Measurements from ENCODE around the gene PJA2. TPM values are rescaled to one million over a fixed set of nuclear protein-coding genes. Genes with fewer than 3 reads are reported as not detected.

PJA2 gene
- total and polyA plus RNA-seq, 9 of the 15 experiments (the other 6 are each of a cell fraction or from before 2014, with no cell fraction given) = 25.1 to 82.1 (median 50.1) TPM

GRCh38 chr5:109408991-109409843 is 557 bp downstream of the PJA2 start (continued):
- TF ChIP-seq ELK3 (CRISPR knock-in tag; IDR thresholded peaks at IDR 0.05) (no peak), PKNOX1 (IDR thresholded peaks at IDR 0.05) (peak; percentile 18; the same call in 1 of the 2 replicates), ZNF263 (CRISPR knock-in tag; IDR thresholded peaks at IDR 0.05; ENCODE audit: borderline replicate concordance) (no peak), CBFB (CRISPR knock-in tag; IDR thresholded peaks at IDR 0.05) (peak; percentile 92), SRSF3 (IDR thresholded peaks at IDR 0.05; ENCODE audit: insufficient read depth, low read length) (no peak), ZNF695 (CRISPR knock-in tag; IDR thresholded peaks at IDR 0.05) (no peak), ZFP36 (IDR thresholded peaks at IDR 0.05; ENCODE audit: low read depth, low read length, partially characterized antibody) (no peak), E2F4 (CRISPR knock-in tag; IDR thresholded peaks at IDR 0.05; ENCODE audit: low read depth) (0 out of 2 replicates have a peak, but pooled peaks have one; percentile 21), ZNF274 (IDR thresholded peaks at IDR 0.05; ENCODE audit: borderline replicate concordance, low read depth, low read length) (no peak), SMC3 (conservative IDR thresholded peaks at IDR 0.05; ENCODE audit: insufficient read depth, low read depth, low read length) (no peak), ZNF518B (CRISPR knock-in tag; IDR thresholded peaks at IDR 0.05) (no peak), ZNF3 (CRISPR knock-in tag; IDR thresholded peaks at IDR 0.05) (no peak), PYGO2 (tag; IDR thresholded peaks at IDR 0.05) (no peak), SPI1 (IDR thresholded peaks at IDR 0.05; ENCODE audit: borderline replicate concordance, low read depth, low read length) (no peak)
- TF ChIP-seq, protein P1, sequence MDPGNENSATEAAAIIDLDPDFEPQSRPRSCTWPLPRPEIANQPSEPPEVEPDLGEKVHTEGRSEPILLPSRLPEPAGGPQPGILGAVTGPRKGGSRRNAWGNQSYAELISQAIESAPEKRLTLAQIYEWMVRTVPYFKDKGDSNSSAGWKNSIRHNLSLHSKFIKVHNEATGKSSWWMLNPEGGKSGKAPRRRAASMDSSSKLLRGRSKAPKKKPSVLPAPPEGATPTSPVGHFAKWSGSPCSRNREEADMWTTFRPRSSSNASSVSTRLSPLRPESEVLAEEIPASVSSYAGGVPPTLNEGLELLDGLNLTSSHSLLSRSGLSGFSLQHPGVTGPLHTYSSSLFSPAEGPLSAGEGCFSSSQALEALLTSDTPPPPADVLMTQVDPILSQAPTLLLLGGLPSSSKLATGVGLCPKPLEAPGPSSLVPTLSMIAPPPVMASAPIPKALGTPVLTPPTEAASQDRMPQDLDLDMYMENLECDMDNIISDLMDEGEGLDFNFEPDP (CRISPR knock-in tag; IDR thresholded peaks at IDR 0.05) = no peak
- TF ChIP-seq, protein P2, sequence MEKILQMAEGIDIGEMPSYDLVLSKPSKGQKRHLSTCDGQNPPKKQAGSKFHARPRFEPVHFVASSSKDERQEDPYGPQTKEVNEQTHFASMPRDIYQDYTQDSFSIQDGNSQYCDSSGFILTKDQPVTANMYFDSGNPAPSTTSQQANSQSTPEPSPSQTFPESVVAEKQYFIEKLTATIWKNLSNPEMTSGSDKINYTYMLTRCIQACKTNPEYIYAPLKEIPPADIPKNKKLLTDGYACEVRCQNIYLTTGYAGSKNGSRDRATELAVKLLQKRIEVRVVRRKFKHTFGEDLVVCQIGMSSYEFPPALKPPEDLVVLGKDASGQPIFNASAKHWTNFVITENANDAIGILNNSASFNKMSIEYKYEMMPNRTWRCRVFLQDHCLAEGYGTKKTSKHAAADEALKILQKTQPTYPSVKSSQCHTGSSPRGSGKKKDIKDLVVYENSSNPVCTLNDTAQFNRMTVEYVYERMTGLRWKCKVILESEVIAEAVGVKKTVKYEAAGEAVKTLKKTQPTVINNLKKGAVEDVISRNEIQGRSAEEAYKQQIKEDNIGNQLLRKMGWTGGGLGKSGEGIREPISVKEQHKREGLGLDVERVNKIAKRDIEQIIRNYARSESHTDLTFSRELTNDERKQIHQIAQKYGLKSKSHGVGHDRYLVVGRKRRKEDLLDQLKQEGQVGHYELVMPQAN (IDR thresholded peaks at IDR 0.05; ENCODE audit: borderline replicate concordance) = peak; percentile 64
